ENCODE results near the gene AGRN. TPM values are rescaled to one million over a fixed set of nuclear protein-coding genes. Genes with fewer than 3 reads are reported as not detected.
"Not testable (repeated sequence)": the region's sequence is repeated elsewhere in the genome, so short reads cannot be mapped to it uniquely, and the experiment has no call there.

The AGRN gene
- total RNA-seq, 1 donor from 2014 or later = 39.8 TPM

GRCh38 chr1:981955-982558 is 37.9 kb upstream of the AGRN start, which contains the start of gene PERM1:
Gene PERM1, minus strand, starts transcription at chr1:982093. Its CDS starts 1,064 bp downstream, at chr1:981029.
- DNase-seq = no peak

GRCh38 chr1:982765-983436 is 37.0 kb upstream of the AGRN start:
- no peak for DNase-seq

GRCh38 chr1:983798-984475 is 36.0 kb upstream of the AGRN start:
- no peak for DNase-seq

GRCh38 chr1:984476-984814 is 35.5 kb upstream of the AGRN start:
- DNase-seq = no peak

GRCh38 chr1:985126-985525 is 34.8 kb upstream of the AGRN start:
- no peak for DNase-seq

GRCh38 chr1:988061-988460 is 31.9 kb upstream of the AGRN start:
- not testable (repeated sequence) for DNase-seq

- not testable (repeated sequence) for DNase-seq
These were observed 28.6 kb upstream of the AGRN start for GRCh38 chr1:991275-991674.

GRCh38 chr1:991895-992294 is 28.0 kb upstream of the AGRN start:
- DNase-seq = no peak

GRCh38 chr1:992362-992761 is 27.6 kb upstream of the AGRN start:
- no peak for DNase-seq

GRCh38 chr1:993379-993995 is 26.4 kb upstream of the AGRN start:
- DNase-seq = no peak

GRCh38 chr1:994546-994945 is 25.4 kb upstream of the AGRN start:
- DNase-seq = not testable (repeated sequence)

GRCh38 chr1:995665-996633 is 24.0 kb upstream of the AGRN start:
- DNase-seq = no peak

- DNase-seq = no peak
These were observed 22.8 kb upstream of the AGRN start for GRCh38 chr1:996851-997712.

GRCh38 chr1:997713-997992 is 22.3 kb upstream of the AGRN start:
- no peak for DNase-seq

- DNase-seq = no peak
These were observed 21.8 kb upstream of the AGRN start for GRCh38 chr1:997993-998744.

- no peak for DNase-seq
These were observed 21.2 kb upstream of the AGRN start for GRCh38 chr1:998745-998994.

GRCh38 chr1:998995-999724 is 20.8 kb upstream of the AGRN start:
- no peak for DNase-seq

GRCh38 chr1:999725-1000356 is 20.1 kb upstream of the AGRN start, which contains the start of gene HES4:
Gene HES4, minus strand, starts transcription at chr1:1000097. Its CDS starts 124 bp downstream, at chr1:999973.
- DNase-seq = peak; percentile 85

GRCh38 chr1:1000357-1001056 is 19.4 kb upstream of the AGRN start:
- DNase-seq = peak; percentile 65

Data from skin of body (tissue), 2 donors.